Endothelial cell (in vitro differentiated cells): ENCODE results near the gene SSU72. TPM values are rescaled to one million over a fixed set of nuclear protein-coding genes. Genes with fewer than 3 reads are reported as not detected.

ENCODE experiments used
- DNase-seq: peaks from one replicate; pipeline ENCODE4 v3.0.0; 2021; ENCODE audit warnings: low spot score
- H3K27ac Mint-ChIP-seq: one replicate; pipeline ENCODE4 v1.8.0; 2021; ENCODE audit warnings: mixed read lengths, inconsistent platforms; ENCODE audit not compliant: unreplicated experiment
- H3K27me3 Mint-ChIP-seq: one replicate; pipeline ENCODE4 v1.8.0; 2021; ENCODE audit warnings: mild to moderate bottlenecking, moderate library complexity, mixed read lengths, inconsistent platforms; ENCODE audit not compliant: unreplicated experiment
- H3K36me3 Mint-ChIP-seq: one replicate; pipeline ENCODE4 v1.8.0; 2021; ENCODE audit warnings: mild to moderate bottlenecking, low read depth, mixed read lengths, inconsistent platforms; ENCODE audit not compliant: unreplicated experiment
- H3K4me1 Mint-ChIP-seq: one replicate; pipeline ENCODE4 v1.8.0; 2021; ENCODE audit warnings: mild to moderate bottlenecking, mixed read lengths, inconsistent platforms; ENCODE audit not compliant: unreplicated experiment
- H3K4me3 Mint-ChIP-seq: one replicate; pipeline ENCODE4 v1.8.0; 2021; ENCODE audit warnings: mild to moderate bottlenecking, mixed read lengths, inconsistent platforms; ENCODE audit not compliant: unreplicated experiment
- H3K9me3 Mint-ChIP-seq: one replicate; pipeline ENCODE4 v1.8.0; 2021; ENCODE audit warnings: mixed read lengths, inconsistent platforms; ENCODE audit not compliant: unreplicated experiment
- total RNA-seq: library from RNA; stranded (reverse); fragmentation: NEBNext Ultra II Directional; extraction: Animal tissue kit (Norgen Biotek cat#: 25700); gene quantifications from one replicate; pipeline ENCODE4 v1.2.1, GENCODE V29; 2021; ENCODE audit not compliant: unreplicated experiment
- TF ChIP-seq, protein P1 (sequence below): fragments of 200-600 bp; sonication (generic); IDR thresholded peaks from one replicate; pipeline ENCODE4 v1.5.0; 2021; ENCODE audit warnings: antibody characterized with exemption; ENCODE audit not compliant: unreplicated experiment

Gene SSU72
- total RNA-seq, 1 donor from 2014 or later, result 114 TPM

DNA sequence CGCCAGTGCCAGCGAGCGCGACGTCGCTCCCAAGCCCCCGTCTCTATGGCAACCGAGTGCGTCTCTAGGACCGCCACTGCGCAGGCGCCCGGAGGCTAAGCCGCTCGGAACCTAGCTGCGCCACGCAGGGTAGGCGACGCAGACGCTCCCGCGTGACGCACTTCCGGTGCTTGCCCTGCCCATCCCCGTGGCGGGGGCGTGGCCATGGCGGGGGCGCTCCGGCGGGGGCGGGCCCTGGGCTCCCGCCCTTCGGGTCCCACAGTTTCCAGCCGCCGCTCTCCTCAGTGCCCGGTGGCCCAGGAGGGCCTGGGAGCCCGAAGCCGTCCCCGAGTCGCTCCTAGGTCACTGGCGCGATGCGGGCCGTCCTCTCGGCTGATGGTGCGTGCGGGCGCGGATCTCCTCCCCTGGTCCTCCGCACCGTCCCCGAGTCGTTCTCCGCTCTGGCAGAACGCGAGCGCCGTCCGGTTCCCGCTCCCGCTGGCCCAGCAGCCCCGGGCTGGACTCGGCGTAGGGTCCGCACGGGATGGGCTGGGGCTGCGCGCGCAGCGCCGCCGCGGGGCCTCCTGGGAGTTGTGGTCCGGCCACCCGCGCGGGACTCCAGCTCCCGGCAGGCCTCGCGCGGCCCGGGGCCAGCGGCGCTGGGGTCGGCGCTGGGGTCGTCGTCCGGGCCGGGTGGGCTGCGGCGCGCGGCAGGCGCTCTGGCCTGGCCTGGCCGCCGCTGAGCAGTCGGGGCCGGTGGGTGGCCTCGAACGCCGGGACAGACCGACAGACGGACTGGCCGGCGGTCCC is 40.8 kb upstream of the SSU72 start, which contains the start of gene MIB2:
Gene MIB2 (plus strand): TSS at position 245 of the 789 bp plus-strand sequence. CDS start 7,953 bp downstream, outside the sequence.
- TF ChIP-seq, protein P1, sequence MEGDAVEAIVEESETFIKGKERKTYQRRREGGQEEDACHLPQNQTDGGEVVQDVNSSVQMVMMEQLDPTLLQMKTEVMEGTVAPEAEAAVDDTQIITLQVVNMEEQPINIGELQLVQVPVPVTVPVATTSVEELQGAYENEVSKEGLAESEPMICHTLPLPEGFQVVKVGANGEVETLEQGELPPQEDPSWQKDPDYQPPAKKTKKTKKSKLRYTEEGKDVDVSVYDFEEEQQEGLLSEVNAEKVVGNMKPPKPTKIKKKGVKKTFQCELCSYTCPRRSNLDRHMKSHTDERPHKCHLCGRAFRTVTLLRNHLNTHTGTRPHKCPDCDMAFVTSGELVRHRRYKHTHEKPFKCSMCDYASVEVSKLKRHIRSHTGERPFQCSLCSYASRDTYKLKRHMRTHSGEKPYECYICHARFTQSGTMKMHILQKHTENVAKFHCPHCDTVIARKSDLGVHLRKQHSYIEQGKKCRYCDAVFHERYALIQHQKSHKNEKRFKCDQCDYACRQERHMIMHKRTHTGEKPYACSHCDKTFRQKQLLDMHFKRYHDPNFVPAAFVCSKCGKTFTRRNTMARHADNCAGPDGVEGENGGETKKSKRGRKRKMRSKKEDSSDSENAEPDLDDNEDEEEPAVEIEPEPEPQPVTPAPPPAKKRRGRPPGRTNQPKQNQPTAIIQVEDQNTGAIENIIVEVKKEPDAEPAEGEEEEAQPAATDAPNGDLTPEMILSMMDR, result no peak
- Mint-ChIP-seq H3K27ac (peak within 1 kb of the TSS; percentile 79), H3K4me1 (peaks cover 39% of the 10 kb centered on the region), H3K4me3 (peak within 1 kb of the TSS; percentile 96), H3K9me3 (no peaks in the 10 kb centered on the region), H3K27me3 (peaks cover 17% of the 10 kb centered on the region), H3K36me3 (peaks cover 13% of the 10 kb centered on the region)
- peak; percentile 95 for DNase-seq

DNA sequence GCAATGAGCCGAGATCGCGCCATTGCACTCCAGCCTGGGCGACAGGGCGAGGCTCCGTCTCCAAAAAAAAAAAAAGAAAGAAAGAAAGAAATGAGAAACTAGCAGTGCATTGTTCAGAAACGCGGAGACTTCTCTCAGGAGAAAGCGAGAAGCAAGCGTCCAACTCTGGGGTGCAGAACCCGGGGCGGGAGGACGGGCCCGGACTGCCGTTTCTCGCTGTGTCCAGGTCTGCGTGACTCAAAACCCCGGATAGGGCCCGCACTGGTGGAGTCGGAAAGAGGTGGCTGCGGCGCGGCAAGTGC is 40.2 kb upstream of the SSU72 start:
- DNase-seq, result no peak
- H3K4me3 Mint-ChIP-seq, result peak overlapping the region; percentile 96
- H3K4me1 Mint-ChIP-seq, result peaks cover 43% of the 10 kb centered on the region

DNA sequence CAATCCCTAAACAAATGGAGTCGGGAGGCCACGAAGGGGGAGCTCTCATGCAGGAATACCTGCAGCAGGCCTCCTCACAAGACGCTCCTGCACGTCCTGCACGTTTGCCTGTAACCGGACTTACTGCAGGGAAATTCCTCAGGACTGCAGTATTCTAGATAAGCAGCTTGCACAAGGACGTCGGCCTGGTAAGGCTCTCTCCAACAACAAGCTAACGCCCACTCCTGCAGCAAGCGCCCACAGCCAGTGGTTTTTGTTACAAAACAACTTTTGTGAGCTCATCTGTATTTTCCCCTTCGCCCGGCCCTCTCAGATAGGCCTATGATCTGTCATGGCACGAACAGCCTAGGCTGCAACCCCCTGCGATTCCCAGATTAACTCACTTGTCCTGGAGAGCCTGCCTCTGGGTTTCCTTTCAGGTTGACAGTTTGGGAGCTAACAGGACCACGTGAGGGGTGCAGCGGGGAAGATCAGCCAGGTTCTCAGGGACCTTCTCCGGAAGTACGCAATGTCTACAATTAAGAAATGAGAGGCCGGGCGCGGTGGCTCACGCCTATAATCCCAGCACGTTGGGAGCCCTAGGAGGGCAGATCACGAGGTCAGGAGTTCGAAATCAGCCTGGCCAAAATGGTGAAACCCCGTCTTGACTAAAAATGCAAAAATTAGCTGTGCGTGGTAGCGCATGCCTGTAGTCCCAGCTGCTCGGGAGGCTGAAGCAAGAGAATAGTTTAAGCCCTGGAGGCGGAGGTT is 39.7 kb upstream of the SSU72 start:
- Mint-ChIP-seq H3K4me1 (peaks cover 43% of the 10 kb centered on the region), H3K4me3 (peak overlapping the region; percentile 96), H3K27ac (peak overlapping the region; percentile 79), H3K36me3 (peaks cover 13% of the 10 kb centered on the region), H3K9me3 (no peaks in the 10 kb centered on the region), H3K27me3 (peaks cover 17% of the 10 kb centered on the region)
- peak; percentile 6 for DNase-seq
- TF ChIP-seq, protein P1, result no peak

More for the DNA sequence above, 40.2 kb upstream of the SSU72 start:
- H3K36me3 Mint-ChIP-seq, result peaks cover 13% of the 10 kb centered on the region
- TF ChIP-seq, protein P1, result no peak
- H3K27ac Mint-ChIP-seq, result peak overlapping the region; percentile 79
- H3K27me3 Mint-ChIP-seq, result peaks cover 17% of the 10 kb centered on the region
- no peaks in the 10 kb centered on the region for H3K9me3 Mint-ChIP-seq

DNA sequence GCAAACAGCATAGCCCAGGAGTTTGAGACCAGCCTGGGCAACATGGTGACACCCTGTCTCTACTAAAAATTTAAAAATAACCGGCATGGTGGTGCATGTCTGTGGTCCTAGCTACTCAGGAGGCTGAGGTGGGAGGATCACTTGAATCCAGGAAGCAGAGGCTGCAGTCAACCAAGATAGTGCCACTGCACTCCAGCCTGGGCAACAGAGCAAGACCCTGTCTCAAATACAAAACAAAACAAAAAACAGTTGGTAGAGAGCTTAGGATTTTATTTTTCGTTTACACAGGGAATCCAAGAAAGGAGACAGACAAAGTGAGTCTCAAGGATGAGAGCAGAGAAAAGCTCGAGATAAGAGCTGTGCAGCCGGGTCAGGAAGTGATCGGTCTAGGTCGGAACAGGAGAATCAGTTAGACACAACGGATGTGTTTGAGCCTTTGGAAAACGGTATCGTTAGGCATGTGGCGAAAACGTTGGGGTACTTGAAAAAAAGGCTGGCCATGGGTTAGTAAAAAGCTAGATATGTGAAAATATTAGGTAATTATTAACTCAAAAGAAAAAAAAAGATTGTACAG is 38.9 kb upstream of the SSU72 start:
- TF ChIP-seq, protein P1, result no peak
- Mint-ChIP-seq H3K9me3 (no peaks in the 10 kb centered on the region), H3K4me1 (peaks cover 43% of the 10 kb centered on the region), H3K27ac (peak overlapping the region; percentile 68), H3K4me3 (peak overlapping the region; percentile 84), H3K36me3 (peaks cover 13% of the 10 kb centered on the region), H3K27me3 (peaks cover 17% of the 10 kb centered on the region)
- no peak for DNase-seq
